SK-N-SH (cell line): Measurements from ENCODE around the gene PRKCA. TPM values are rescaled to one million over a fixed set of nuclear protein-coding genes. Genes with fewer than 3 reads are reported as not detected.

Experiments
- CTCF ChIA-PET: fragments of 300-600, 350-600 bp; formaldehyde crosslinking; extraction: SDS; loops from one replicate; lab custom pipeline; 2021; lab: Yijun Ruan, JAX
- POLR2A ChIA-PET: fragments of 350-600 bp; sonication (Branson Sonifier 250); formaldehyde crosslinking; extraction: SDS; loops from one replicate; lab custom pipeline; 2020; ENCODE audit warnings: antibody characterized with exemption, inconsistent platforms; lab: Yijun Ruan, JAX
- DNase-seq: peaks from one replicate; pipeline ENCODE4 v3.0.0; 2012
- H2AFZ ChIP-seq: fragments of 200-600 bp; sonication (generic); 2 replicates; pipeline ENCODE4 v1.8.1; 2016; ENCODE audit warnings: antibody characterized with exemption, mild to moderate bottlenecking, low read depth
- H3F3A ChIP-seq: fragments of 200-600 bp; sonication (generic); replicated peaks from 2 replicates; pipeline ENCODE3; 2016; ENCODE audit warnings: antibody characterized with exemption, mild to moderate bottlenecking; ENCODE audit not compliant: insufficient read depth
- H3K27ac ChIP-seq, 2 experiments: fragments of 200-500 bp in 1 of 2; fragments of 200-600 bp in 1 of 2; sonication (Bioruptor generic) in 1 of 2; sonication (generic), shearing (Covaris generic) in 1 of 2; 2 replicates each; pipeline versions ENCODE4 v1.5.1 to v1.6.1; 2014 to 2016; ENCODE audit warnings: low read depth in 2 of 2, inconsistent platforms in 1 of 2, low read length in 1 of 2, mild to moderate bottlenecking in 1 of 2, mixed read lengths in 1 of 2
- H3K27me3 ChIP-seq: fragments of 200-600 bp; sonication (generic), shearing (Covaris generic); 2 replicates; pipeline ENCODE4 v1.6.1; 2016; ENCODE audit warnings: mixed run types; ENCODE audit not compliant: insufficient read depth
- H3K36me3 ChIP-seq, 2 experiments: fragments of 200-500 bp in 1 of 2; fragments of 200-600 bp in 1 of 2; sonication (Bioruptor generic) in 1 of 2; sonication (generic) in 1 of 2; replicated peaks in 1 of 2; 2 replicates each; pipeline versions ENCODE3 to v1.5.1; 2014 to 2016; ENCODE audit warnings: low read length in 1 of 2, mild to moderate bottlenecking in 1 of 2; ENCODE audit not compliant: insufficient read depth in 2 of 2, control insufficient read depth in 1 of 2
- H3K4me1 ChIP-seq, 2 experiments: fragments of 200-500 bp in 1 of 2; fragments of 200-600 bp in 1 of 2; sonication (Bioruptor generic) in 1 of 2; sonication (generic), shearing (Covaris generic) in 1 of 2; 2 replicates each; pipeline versions ENCODE4 v1.5.1 to v1.6.1; 2014 to 2016; ENCODE audit warnings: low read depth in 1 of 2, low read length in 1 of 2, mixed run types in 1 of 2; ENCODE audit not compliant: insufficient read depth in 2 of 2, control insufficient read depth in 1 of 2
- H3K4me2 ChIP-seq: fragments of 200-600 bp; sonication (generic), shearing (Covaris generic); 2 replicates; pipeline ENCODE4 v1.6.1; 2017; ENCODE audit warnings: mixed run types
- H3K4me3 ChIP-seq, 2 experiments: fragments of 200-500 bp in 1 of 2; fragments of 200-600 bp in 1 of 2; sonication (Bioruptor generic) in 1 of 2; sonication (generic), shearing (Covaris generic) in 1 of 2; 2 replicates each; pipeline versions ENCODE4 v1.5.1 to v1.8.1; 2014 to 2016; ENCODE audit warnings: low read depth in 2 of 2, inconsistent platforms in 1 of 2, low read length in 1 of 2, mild to moderate bottlenecking in 1 of 2, mixed read lengths in 1 of 2, moderate library complexity in 1 of 2
- H3K79me2 ChIP-seq: fragments of 200-600 bp; sonication (generic); 2 replicates; pipeline ENCODE4 v1.8.1; 2017; ENCODE audit warnings: mild to moderate bottlenecking; ENCODE audit not compliant: insufficient read depth
- H3K9ac ChIP-seq: fragments of 200-600 bp; sonication (generic); 2 replicates; pipeline ENCODE4 v1.6.1; 2017; ENCODE audit warnings: mixed run types
- H3K9me2 ChIP-seq: fragments of 200-600 bp; sonication (generic); 2 replicates; pipeline ENCODE4 v1.6.1; 2017; ENCODE audit warnings: mixed run types
- H3K9me3 ChIP-seq: fragments of 200-600 bp; sonication (generic); 2 replicates; pipeline ENCODE4 v1.6.1; 2017; ENCODE audit warnings: mixed run types, mild to moderate bottlenecking, moderate library complexity
- H4K20me1 ChIP-seq: fragments of 200-600 bp; sonication (generic); 2 replicates; pipeline ENCODE4 v1.6.1; 2017; ENCODE audit warnings: mild to moderate bottlenecking, mixed run types; ENCODE audit not compliant: insufficient read depth
- CHD2 ChIP-seq: fragments of 150-350 bp; IDR thresholded peaks from 2 replicates; pipeline ENCODE4 v1.6.1; 2018; ENCODE audit warnings: low read length; ENCODE audit not compliant: partially characterized antibody
- CTCF ChIP-seq: fragments of 200-600 bp; sonication (generic); IDR thresholded peaks from 2 replicates; pipeline ENCODE4 v1.6.1; 2017; ENCODE audit warnings: antibody characterized with exemption, mild to moderate bottlenecking, moderate library complexity
- FOXM1 ChIP-seq: IDR thresholded peaks from 2 replicates; pipeline ENCODE4 v1.4.0; 2012; ENCODE audit warnings: low read depth, mild to moderate bottlenecking
- GABPA ChIP-seq: IDR thresholded peaks from 2 replicates; pipeline ENCODE4 v1.4.0; 2012; ENCODE audit warnings: low read depth, mild to moderate bottlenecking
- JUND ChIP-seq: IDR thresholded peaks from 2 replicates; pipeline ENCODE4 v1.4.0; 2012
- MEF2A ChIP-seq: IDR thresholded peaks from 2 replicates; pipeline ENCODE4 v1.4.0; 2012; ENCODE audit warnings: low read depth, borderline replicate concordance
- NFIC ChIP-seq: IDR thresholded peaks from 2 replicates; pipeline ENCODE4 v1.4.0; 2012; ENCODE audit warnings: borderline replicate concordance
- NRF1 ChIP-seq: IDR thresholded peaks from 2 replicates; pipeline ENCODE4 v1.6.1; 2012; ENCODE audit warnings: low read depth, mild to moderate bottlenecking, low read length
- PBX3 ChIP-seq: IDR thresholded peaks from 2 replicates; pipeline ENCODE4; 2012
- POLR2AphosphoS5 ChIP-seq: IDR thresholded peaks from 2 replicates; pipeline ENCODE4 v1.6.1; 2012; ENCODE audit warnings: low read depth, low read length
- RAD21 ChIP-seq: IDR thresholded peaks from 2 replicates; pipeline ENCODE4 v1.6.1; 2012; ENCODE audit warnings: mild to moderate bottlenecking, low read length
- RCOR1 ChIP-seq: fragments of 150-350 bp; IDR thresholded peaks from 2 replicates; pipeline ENCODE4 v1.6.1; 2017; ENCODE audit warnings: antibody characterized with exemption, low read length
- REST ChIP-seq: IDR thresholded peaks from 2 replicates; pipeline ENCODE4 v1.6.1; 2012; ENCODE audit warnings: mild to moderate bottlenecking, low read depth, low read length, moderate library complexity
- RFX5 ChIP-seq: IDR thresholded peaks from 2 replicates; pipeline ENCODE4 v1.6.1; 2012; ENCODE audit warnings: mild to moderate bottlenecking, improper control_type of control experiment, low read length
- SMC3 ChIP-seq: IDR thresholded peaks from 2 replicates; pipeline ENCODE4 v1.6.1; 2012; ENCODE audit warnings: low read depth, low read length, improper control_type of control experiment
- USF1 ChIP-seq: IDR thresholded peaks from 2 replicates; pipeline ENCODE4 v1.4.0; 2012; ENCODE audit warnings: low read depth, borderline replicate concordance
- USF2 ChIP-seq: fragments of 150-350 bp; IDR thresholded peaks from 2 replicates; pipeline ENCODE4 v1.6.1; 2017; ENCODE audit warnings: antibody characterized with exemption, low read length, low read depth, borderline replicate concordance
- ZBTB33 ChIP-seq: IDR thresholded peaks from 2 replicates; pipeline ENCODE4 v1.4.0; 2012; ENCODE audit warnings: low read depth, borderline replicate concordance
- polyA plus RNA-seq, 3 experiments: library from polyadenylated mRNA; depleted of rRNA; stranded (reverse); fragments of >200 nt; gene quantifications; 2 replicates each; pipeline ENCODE4 v1.2.3, GENCODE V29; 2012

The PRKCA gene
- polyA plus RNA-seq, 1 of the 3 experiments (the other 2 are of a cell fraction): 108 TPM

GRCh38 chr17:66322764-66323163, 20.4 kb downstream of the PRKCA start:
- no peak for DNase-seq
- H3K27ac ChIP-seq: no peak overlapping the region
- peaks cover 20 to 34% of the 10 kb centered on the region in 2 experiments for H3K4me1 ChIP-seq
- no peak for TF ChIP-seq CHD2
- TF ChIP-seq SMC3: no peak
- TF ChIP-seq NFIC: no peak
- TF ChIP-seq GABPA: no peak
- TF ChIP-seq NRF1: no peak
- no peak for TF ChIP-seq USF1
- TF ChIP-seq MEF2A: no peak
- TF ChIP-seq RCOR1: no peak
- TF ChIP-seq USF2: no peak
- TF ChIP-seq REST: no peak
- no peak for TF ChIP-seq FOXM1
- TF ChIP-seq PBX3: no peak
- no peak for TF ChIP-seq RAD21
- TF ChIP-seq POLR2AphosphoS5: no peak
- TF ChIP-seq RFX5: no peak
- no peak for TF ChIP-seq ZBTB33
- TF ChIP-seq CTCF: no peak
- no peak for TF ChIP-seq JUND
- H4K20me1 ChIP-seq: peaks cover 42% of the 10 kb centered on the region
- CTCF ChIA-PET: interaction anchor here (0.7 to 2.1 kb wide), 2 partner anchors 31 to 373 kb away, joined by 3 to 6 read pairs; no protein-coding TSS in a partner anchor
- peaks cover 100% of the 10 kb centered on the region for H3K79me2 ChIP-seq
- POLR2A ChIA-PET: no interaction called here
- H3K4me2 ChIP-seq: no peak overlapping the region
- no peak overlapping the region for H2AFZ ChIP-seq
- peaks cover 0 to 62% of the 10 kb centered on the region in 2 experiments for H3K36me3 ChIP-seq
- H3F3A ChIP-seq: peaks cover 75% of the 10 kb centered on the region
- H3K9me2 ChIP-seq: no peaks in the 10 kb centered on the region
- H3K27me3 ChIP-seq: no peaks in the 10 kb centered on the region
- peaks cover 16% of the 10 kb centered on the region for H3K9me3 ChIP-seq
- H3K9ac ChIP-seq: no peak overlapping the region
- H3K4me3 ChIP-seq: no peak overlapping the region
